BJ (cell line): ENCODE measurements around the gene PHOSPHO1. TPM values are rescaled to one million over a fixed set of nuclear protein-coding genes. Genes with fewer than 3 reads are reported as not detected.
"Not testable (repeated sequence)": the region's sequence is repeated elsewhere in the genome, so short reads cannot be mapped to it uniquely, and the experiment has no call there.

ENCODE experiments used
- CTCF ChIA-PET: fragments of 350-600 bp; formaldehyde crosslinking; extraction: SDS; loops from one replicate; lab custom pipeline; 2021; ENCODE audit warnings: antibody characterized with exemption, inconsistent platforms; lab: Yijun Ruan, JAX
- POLR2A ChIA-PET: fragments of 300-600 bp; sonication (Branson Sonifier 250); formaldehyde crosslinking; extraction: SDS; loops from one replicate; lab custom pipeline; 2021; ENCODE audit warnings: antibody characterized with exemption; lab: Charles Lee
- DNase-seq: peaks from one replicate; pipeline ENCODE4 v3.0.0-alpha.2; 2011; ENCODE audit warnings: low read depth
- H3K27me3 ChIP-seq: 2 replicates; pipeline ENCODE4 v1.6.0; 2011; ENCODE audit warnings: low read length; ENCODE audit not compliant: control insufficient read depth, insufficient read depth
- H3K36me3 ChIP-seq: 2 replicates; pipeline ENCODE4 v1.5.1; 2011; ENCODE audit warnings: low read length; ENCODE audit not compliant: control insufficient read depth, insufficient read depth
- H3K4me3 ChIP-seq: 2 replicates; pipeline ENCODE4 v1.5.1; 2011; ENCODE audit warnings: low read depth, mild to moderate bottlenecking, control low read depth, low read length
- polyA plus RNA-seq: library from polyadenylated mRNA; depleted of rRNA; stranded (reverse); fragments of >200 nt; gene quantifications from 2 replicates; pipeline ENCODE4 v1.2.3, GENCODE V29; 2011; rRNA removed
- TF ChIP-seq, protein P1 (sequence below): IDR thresholded peaks from 2 replicates; pipeline ENCODE4 v1.5.1; 2011; ENCODE audit warnings: low read depth, mild to moderate bottlenecking, control low read depth, inconsistent platforms, low read length, moderate library complexity; ENCODE audit not compliant: insufficient read depth

Gene PHOSPHO1
- polyA plus RNA-seq, 1 experiment = 0.11 TPM

DNA sequence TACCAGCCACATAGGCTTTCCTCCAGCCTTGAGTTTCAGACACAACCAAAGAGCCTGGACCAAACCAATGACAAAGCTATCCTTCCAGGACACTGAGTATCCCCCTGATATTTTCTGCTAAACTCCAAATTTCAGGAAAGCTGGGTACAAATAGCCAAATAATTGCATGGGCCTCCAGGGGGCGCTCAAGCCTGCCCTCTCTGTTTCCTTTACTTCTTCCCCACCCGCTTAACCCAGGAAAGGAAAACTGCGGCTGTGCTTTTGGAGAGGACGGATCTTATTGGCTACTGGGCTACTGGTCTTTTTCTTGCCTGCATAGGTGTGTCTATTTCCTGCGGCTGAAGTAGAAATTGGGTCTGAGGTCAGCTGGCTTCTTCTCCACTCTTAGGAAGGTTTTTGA lies 50.3 kb downstream of the PHOSPHO1 start:
- Histone ChIP-seq H3K4me3 (no peak overlapping the region), H3K36me3 (no peaks in the 10 kb centered on the region), H3K27me3 (peaks cover 4% of the 10 kb centered on the region; the same call in 1 of the 2 replicates)
- TF ChIP-seq, protein P1, sequence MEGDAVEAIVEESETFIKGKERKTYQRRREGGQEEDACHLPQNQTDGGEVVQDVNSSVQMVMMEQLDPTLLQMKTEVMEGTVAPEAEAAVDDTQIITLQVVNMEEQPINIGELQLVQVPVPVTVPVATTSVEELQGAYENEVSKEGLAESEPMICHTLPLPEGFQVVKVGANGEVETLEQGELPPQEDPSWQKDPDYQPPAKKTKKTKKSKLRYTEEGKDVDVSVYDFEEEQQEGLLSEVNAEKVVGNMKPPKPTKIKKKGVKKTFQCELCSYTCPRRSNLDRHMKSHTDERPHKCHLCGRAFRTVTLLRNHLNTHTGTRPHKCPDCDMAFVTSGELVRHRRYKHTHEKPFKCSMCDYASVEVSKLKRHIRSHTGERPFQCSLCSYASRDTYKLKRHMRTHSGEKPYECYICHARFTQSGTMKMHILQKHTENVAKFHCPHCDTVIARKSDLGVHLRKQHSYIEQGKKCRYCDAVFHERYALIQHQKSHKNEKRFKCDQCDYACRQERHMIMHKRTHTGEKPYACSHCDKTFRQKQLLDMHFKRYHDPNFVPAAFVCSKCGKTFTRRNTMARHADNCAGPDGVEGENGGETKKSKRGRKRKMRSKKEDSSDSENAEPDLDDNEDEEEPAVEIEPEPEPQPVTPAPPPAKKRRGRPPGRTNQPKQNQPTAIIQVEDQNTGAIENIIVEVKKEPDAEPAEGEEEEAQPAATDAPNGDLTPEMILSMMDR = peak; percentile 87
- ChIA-PET CTCF (interaction anchor here (0.7 to 7.2 kb wide), 29 partner anchors 9 to 208 kb away, joined by 3 to 84 read pairs (median 5); partner anchors contain the start of genes ABI3, GNGT2 and PHOSPHO1), POLR2A (no interaction called here)
- no peak for DNase-seq

DNA sequence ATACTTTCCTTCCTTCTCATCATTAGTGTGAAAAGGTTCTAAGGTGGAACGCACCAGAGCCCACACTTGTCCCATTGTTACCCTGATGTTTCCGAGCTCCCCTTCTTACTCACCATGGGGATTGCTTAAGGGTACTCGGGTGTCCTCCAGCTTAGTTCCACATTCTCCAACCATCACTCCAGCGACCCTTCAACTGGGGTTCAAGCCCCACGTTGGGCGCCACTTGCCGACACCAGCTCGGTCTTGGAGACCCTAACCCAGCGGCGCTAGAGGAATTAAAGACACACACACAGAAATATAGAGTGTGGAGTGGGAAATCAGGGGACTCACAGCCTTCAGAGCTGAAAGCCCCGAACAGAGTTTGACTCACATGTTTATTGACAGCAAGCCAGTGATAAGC lies 54.6 kb downstream of the PHOSPHO1 start:
- H3K36me3 ChIP-seq, H3K27me3 ChIP-seq, DNase-seq, POLR2A ChIA-PET, H3K4me3 ChIP-seq: not testable (repeated sequence)
- CTCF ChIA-PET = interaction anchor here (0.6 to 1.7 kb wide), 2 partner anchors 51 to 52 kb away, joined by 3 to 4 read pairs; no protein-coding TSS in a partner anchor

Other genes starting within 250 kb of the PHOSPHO1 start
- 3.7 and 5.3 TPM in 2 replicates for gene IGF2BP1, start 233.4 kb downstream of the PHOSPHO1 start, polyA plus RNA-seq
- gene B4GALNT2, start 98.0 kb downstream of the PHOSPHO1 start, polyA plus RNA-seq = 0.05 and 0.12 TPM in 2 replicates
- 0.45 and 0.66 TPM in 2 replicates for gene GNGT2, start 20.2 kb downstream of the PHOSPHO1 start, polyA plus RNA-seq
- gene ABI3, start 20.1 kb downstream of the PHOSPHO1 start, polyA plus RNA-seq = 0.71 and 1.5 TPM in 2 replicates
- 5.3 and 7.2 TPM in 2 replicates for gene ZNF652, start 131.5 kb upstream of the PHOSPHO1 start, polyA plus RNA-seq
- gene PHB1, start 184.1 kb upstream of the PHOSPHO1 start, polyA plus RNA-seq = 261 and 369 TPM in 2 replicates